ENCODE measurements around the gene WARS2. TPM values are rescaled to one million over a fixed set of nuclear protein-coding genes. Genes with fewer than 3 reads are reported as not detected.
A peak's percentile ranks its signal among the peaks of the same experiment; 100 is the strongest.

WARS2 gene
- total and polyA plus RNA-seq, 3 donors from 2014 or later = 16.8 to 28.2 (median 20.2) TPM

DNA sequence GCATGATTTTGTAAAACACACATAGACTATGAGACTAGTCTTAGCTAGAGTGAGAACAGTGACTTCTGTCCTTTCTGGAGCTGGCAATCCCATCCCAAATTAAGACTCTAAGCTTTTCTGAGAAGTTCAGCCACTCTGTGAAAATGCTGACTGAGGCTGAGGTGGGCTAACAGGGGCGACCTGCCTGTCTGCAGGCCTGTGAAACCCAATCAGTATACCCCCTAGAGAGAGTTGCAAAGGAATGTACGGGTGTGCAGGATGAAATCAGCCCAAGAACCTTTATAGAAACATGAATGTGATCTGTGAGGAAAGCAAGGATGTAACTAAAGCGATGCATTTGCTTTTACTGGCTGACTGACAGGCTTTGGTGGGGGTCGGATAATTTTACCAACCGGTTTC lies 136.3 kb downstream of the WARS2 start:
- Histone ChIP-seq H3K4me1 (peaks cover 16% of the 10 kb centered on the region), H3K36me3 (ENCODE audit: low read depth, missing control alignments) (no peaks in the 10 kb centered on the region), H3K4me3 (no peak overlapping the region), H3K9me3 (no peaks in the 10 kb centered on the region), H3K27me3 (no peaks in the 10 kb centered on the region), H3K27ac (no peak overlapping the region)
- intact Hi-C loops (cut with DNase I; ENCODE audit: low total_unique reads) = no loop called here
- TF ChIP-seq POLR2A (IDR thresholded peaks at IDR 0.05) = no peak
- TF ChIP-seq, protein P1, sequence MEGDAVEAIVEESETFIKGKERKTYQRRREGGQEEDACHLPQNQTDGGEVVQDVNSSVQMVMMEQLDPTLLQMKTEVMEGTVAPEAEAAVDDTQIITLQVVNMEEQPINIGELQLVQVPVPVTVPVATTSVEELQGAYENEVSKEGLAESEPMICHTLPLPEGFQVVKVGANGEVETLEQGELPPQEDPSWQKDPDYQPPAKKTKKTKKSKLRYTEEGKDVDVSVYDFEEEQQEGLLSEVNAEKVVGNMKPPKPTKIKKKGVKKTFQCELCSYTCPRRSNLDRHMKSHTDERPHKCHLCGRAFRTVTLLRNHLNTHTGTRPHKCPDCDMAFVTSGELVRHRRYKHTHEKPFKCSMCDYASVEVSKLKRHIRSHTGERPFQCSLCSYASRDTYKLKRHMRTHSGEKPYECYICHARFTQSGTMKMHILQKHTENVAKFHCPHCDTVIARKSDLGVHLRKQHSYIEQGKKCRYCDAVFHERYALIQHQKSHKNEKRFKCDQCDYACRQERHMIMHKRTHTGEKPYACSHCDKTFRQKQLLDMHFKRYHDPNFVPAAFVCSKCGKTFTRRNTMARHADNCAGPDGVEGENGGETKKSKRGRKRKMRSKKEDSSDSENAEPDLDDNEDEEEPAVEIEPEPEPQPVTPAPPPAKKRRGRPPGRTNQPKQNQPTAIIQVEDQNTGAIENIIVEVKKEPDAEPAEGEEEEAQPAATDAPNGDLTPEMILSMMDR (IDR thresholded peaks at IDR 0.05) = no peak
- DNase-seq = no peak
- WGBS, 2 donors = 46 to 49% methylated on average over 5 of the region's 5 CpGs

DNA sequence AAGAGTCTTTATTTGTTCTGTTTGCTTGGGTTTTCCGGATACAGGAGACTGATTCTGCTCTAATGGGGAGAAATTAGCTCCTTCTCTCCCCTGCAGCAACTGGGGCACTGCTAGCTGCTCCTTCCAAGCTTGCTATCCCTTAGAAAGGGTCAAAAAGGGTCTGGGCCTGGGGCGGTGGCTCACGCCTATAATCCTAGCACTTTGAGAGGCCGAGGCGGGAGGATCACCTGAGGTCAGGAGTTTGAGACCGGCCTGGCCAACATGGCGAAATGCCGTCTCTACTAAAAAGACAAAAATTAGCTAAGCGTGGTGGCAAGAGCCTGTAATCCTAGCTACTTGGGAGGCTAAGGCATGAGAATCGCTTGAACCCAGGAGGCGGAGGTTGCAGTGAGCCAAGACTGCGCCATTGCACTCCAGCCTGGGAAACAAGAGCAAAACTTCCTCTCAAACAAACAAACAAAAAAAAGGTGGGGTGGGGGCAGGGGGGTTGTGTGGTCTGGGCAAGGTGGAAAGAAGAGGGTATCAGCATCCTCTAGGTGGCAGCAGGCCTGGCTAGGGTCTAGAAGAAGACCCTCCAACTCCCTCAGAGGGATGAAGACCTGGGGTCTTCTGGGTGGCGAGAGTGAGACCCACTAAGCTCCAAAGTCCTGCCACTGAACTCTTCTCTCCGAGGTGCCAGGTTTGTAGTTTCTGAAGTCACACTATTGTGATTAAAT lies 136.9 kb downstream of the WARS2 start:
- no peak for DNase-seq
- H3K4me3 ChIP-seq = no peak overlapping the region
- H3K9me3 ChIP-seq = no peaks in the 10 kb centered on the region
- TF ChIP-seq POLR2A (IDR thresholded peaks at IDR 0.05) = no peak
- TF ChIP-seq, protein P1 (IDR thresholded peaks at IDR 0.05) = no peak
- intact Hi-C loops (cut with DNase I; ENCODE audit: low total_unique reads) = no loop called here
- no peaks in the 10 kb centered on the region for H3K27me3 ChIP-seq
- WGBS, 2 donors = 66 to 77% methylated on average over 14 of the region's 14 CpGs
- peaks cover 16% of the 10 kb centered on the region for H3K4me1 ChIP-seq
- no peaks in the 10 kb centered on the region for H3K36me3 ChIP-seq (ENCODE audit: low read depth, missing control alignments)
- no peak overlapping the region for H3K27ac ChIP-seq

DNA sequence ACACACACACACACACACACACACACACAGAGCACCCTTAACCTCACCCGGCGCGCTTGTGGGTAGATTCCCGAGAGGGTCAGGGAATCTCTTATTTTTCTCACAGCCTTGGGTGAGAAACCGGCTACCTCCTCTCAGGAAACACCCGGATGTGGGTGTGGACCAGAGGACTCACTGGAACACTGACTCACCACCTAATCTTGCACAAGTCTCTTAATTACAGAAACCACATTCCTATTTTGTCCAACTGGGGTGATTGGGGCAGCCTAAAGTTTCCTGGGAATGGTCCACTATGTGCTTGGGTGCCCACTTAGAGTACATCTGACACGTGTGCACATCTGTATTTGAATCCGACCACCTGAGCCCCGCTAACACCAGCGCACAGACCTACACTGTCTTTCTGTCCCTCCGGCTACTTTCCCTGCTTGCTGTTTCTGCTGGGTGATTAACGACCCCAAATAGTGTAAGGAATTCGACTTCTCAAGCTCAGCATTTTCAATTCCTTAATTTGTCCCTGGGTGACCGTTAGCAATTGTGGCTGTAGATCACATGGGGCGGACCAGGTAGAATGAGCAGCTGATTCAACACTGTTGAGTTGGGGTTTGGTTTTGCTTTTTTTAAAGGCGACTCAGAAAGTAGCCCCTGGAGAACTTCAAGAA lies 138.3 kb downstream of the WARS2 start:
- DNase-seq = no peak
- intact Hi-C loops (cut with DNase I; ENCODE audit: low total_unique reads) = no loop called here
- Histone ChIP-seq H3K9me3 (no peaks in the 10 kb centered on the region), H3K36me3 (ENCODE audit: low read depth, missing control alignments) (no peaks in the 10 kb centered on the region), H3K4me1 (peaks cover 5% of the 10 kb centered on the region), H3K4me3 (no peak overlapping the region), H3K27ac (no peak overlapping the region), H3K27me3 (no peaks in the 10 kb centered on the region)
- TF ChIP-seq POLR2A (IDR thresholded peaks at IDR 0.05) = no peak
- TF ChIP-seq, protein P1 (IDR thresholded peaks at IDR 0.05) = no peak
- WGBS, 2 donors = 18 to 22% methylated on average over 16 of the region's 16 CpGs

DNA sequence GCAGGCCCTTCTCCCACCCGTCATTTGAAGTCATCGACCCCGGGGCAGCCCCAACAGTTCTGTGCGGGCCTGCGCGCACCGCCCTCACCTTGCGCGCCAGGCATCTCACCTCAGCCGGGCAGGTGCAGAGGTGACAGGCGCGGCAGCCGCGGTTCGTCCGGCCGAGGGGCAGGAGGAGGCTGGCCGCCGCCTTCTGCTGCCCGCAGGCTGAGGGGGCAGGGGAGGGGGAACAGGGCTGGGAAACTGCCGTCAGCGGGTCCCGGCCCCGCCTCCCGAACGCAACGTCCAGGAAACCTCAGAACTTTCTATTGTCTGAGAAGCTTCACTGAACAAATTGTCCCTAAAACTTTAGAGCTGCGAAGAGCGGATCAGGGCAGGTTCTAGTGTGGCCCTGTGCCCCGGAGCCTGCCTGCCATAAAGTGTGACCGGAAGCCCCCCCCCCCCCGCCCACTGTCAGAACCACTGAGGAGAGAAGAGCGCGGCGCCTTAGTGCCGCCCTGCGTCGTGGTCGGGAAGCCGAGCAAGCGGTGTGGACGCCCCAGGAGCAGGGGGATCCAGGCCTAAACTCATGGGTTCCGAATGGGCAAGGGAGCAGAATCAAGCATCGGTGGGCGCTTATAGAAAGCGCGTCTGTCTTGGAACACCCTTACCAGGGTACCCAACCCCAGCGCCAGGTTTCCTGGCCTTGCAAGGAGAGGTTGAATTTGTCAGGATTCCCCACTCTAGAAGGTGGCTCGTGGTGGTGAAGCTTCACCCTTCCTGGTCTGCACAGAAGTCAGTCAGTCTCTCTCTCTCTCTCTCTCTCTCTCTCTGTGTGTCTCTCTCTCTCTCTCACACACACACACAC lies 139.0 kb downstream of the WARS2 start:
- intact Hi-C loops (cut with DNase I; ENCODE audit: low total_unique reads) = no loop called here
- DNase-seq = no peak
- H3K36me3 ChIP-seq (ENCODE audit: low read depth, missing control alignments) = no peaks in the 10 kb centered on the region
- no peaks in the 10 kb centered on the region for H3K9me3 ChIP-seq
- H3K4me3 ChIP-seq = peak overlapping the region; percentile 3 to 24
- no peaks in the 10 kb centered on the region for H3K27me3 ChIP-seq
- TF ChIP-seq POLR2A (IDR thresholded peaks at IDR 0.05) = no peak
- TF ChIP-seq, protein P1 (IDR thresholded peaks at IDR 0.05) = no peak
- H3K4me1 ChIP-seq = no peaks in the 10 kb centered on the region
- 1 to 2% methylated on average over 26 to 49 of the region's 49 CpGs for WGBS, 2 donors
- no peak overlapping the region for H3K27ac ChIP-seq

Measured in testis (tissue), 3 donors.